SIG-M5 treated with dmso at 0.1 percent for 504 hours (cell line): ENCODE results near the gene MGAT4B.
"Not testable (repeated sequence)": the region's sequence is repeated elsewhere in the genome, so short reads cannot be mapped to it uniquely, and the experiment has no call there.

Experiments
- DNase-seq: peaks from one replicate; lab custom pipeline; 2025; ENCODE audit not compliant: unreplicated experiment; lab: John Stamatoyannopoulos, UW

The MGAT4B gene

GRCh38 chr5:179795863-179796833 is 10.5 kb downstream of the MGAT4B start:
- DNase-seq = peak; percentile 80

GRCh38 chr5:179795049-179795862 is 11.4 kb downstream of the MGAT4B start:
- no peak for DNase-seq

DNA sequence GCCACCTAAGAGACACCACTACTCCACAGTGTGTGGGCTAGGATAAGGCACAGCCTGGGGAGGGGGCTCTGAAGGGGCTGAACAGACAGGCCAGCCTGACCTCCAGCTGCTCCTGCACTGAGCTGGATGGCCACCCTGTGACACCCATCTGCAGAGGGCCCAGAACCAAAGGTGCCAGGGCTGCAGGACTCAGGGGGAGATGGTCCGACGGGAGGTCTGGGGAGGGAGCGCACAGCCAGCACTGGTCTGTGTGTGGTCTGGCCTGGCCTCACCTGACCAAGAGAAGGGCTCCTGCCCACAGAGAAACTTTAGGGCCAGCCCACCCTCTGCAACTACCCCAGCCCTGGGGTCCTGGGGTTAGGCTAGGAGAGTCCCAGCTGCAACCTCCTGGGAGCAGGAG is 12.1 kb downstream of the MGAT4B start:
- DNase-seq = no peak

DNA sequence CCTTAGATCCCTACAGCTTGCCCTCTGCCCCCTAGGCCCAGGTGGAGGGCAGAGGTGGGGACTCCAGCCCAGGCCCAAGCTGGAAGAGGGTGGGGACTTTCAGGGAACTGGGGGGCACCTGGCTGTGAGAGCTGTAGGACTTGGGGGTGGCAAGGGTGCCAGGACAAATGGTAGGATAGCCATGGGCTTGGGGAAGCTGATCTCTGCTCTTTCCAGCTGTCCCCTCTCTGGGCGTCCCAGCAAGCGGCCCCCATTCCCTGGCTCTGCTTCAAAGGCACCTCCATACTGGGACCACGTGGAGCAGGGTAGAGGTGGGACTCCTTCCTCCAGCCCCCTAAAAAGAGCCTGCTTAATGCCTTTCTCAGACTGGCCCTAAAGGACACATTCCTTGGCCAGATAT is 12.5 kb downstream of the MGAT4B start:
- no peak for DNase-seq

DNA sequence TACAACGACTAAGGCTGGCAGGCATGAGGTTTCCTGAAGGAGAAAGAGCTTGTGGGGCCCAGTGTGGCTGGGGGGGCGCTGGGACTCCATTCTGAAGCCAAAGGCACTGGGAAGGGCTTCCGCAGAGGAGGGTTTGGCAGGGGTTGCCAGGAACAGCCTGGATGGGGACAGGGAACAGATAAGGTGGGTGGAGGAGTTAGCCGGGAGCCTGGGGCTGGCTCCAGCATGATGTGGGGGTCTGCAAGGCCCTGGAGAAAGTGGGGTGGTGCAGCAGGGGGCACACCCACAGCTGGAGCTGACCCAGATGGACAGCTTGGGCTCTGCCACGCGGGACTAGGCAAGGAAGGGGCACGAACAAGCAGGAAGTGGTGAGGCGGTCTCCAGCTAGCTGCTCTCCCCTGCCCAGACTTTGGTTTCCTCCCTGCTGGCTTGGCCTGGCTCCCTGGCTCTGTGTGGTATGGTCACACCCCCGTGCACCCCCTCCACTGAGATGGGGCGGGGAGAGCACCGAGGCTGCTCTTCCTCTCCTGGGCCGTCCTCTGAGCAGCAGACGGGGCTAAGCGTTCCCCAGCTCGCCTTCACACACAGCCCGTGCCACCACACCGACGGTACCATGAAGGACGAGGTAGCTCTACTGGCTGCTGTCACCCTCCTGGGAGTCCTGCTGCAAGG is 13.1 kb downstream of the MGAT4B start, which contains the start of gene LTC4S:
LTC4S (plus strand) TSS at position 519 of the 672 bp plus-strand sequence; CDS start at position 614, 95 bp downstream.
- no peak for DNase-seq

GRCh38 chr5:179792612-179793467 is 13.8 kb downstream of the MGAT4B start:
- no peak for DNase-seq

DNA sequence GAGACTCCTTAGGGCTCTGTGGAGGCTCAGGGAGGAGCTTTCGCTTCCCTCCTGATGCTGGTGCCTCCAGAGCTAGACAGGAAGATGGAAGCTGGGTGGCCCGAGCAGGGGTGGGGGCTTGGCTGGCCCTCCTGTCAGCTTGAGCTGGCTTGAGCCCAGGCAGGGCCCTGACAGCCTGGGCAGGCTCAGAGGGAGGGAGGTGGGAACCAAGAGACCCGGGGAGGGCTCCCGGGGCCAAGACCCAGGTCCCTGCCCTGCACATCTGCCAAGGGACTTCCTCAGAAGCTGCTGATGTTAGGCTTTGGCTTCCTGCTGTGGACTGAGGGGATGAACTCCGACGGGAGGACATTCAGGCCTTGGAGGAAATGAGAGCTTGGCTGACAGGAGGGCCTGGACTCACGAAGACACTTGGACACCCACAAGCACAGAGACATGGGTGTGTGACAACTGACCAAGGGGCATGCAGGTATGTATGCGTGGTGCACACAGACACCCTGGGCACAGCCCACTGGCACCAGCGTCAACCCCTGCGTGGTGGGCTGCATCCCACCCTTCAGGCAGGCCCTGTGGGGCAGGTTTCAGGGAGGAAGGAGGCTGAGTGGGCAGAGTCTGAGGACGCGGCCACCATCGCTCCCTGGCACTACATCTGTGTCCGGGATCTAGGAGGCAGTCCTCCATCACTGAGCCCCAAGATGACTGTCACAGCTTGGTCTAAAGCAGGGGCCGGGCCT is 14.6 kb downstream of the MGAT4B start:
- no peak for DNase-seq

DNA sequence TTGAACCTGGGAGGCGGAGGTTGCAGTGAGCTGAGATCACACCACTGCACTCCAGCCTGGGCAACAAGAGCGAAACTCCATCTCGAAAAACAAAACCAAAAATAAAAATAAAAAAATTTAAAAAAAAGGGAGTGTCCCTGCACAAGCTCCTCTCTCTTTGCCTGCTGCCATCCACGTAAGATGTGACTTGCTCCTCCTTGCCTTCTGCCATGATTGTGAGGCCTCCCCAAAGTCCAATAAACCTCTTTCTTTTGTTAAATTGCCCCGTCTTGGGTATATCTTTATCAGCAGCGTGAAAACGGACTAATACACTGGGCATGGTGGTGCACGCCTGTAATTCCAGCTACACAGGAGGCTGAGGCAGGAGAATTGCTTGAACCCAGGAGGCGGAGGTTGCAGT is 17.4 kb downstream of the MGAT4B start:
- not testable (repeated sequence) for DNase-seq

- DNase-seq = no peak
These were observed 18.3 kb downstream of the MGAT4B start for GRCh38 chr5:179788193-179788854.

DNA sequence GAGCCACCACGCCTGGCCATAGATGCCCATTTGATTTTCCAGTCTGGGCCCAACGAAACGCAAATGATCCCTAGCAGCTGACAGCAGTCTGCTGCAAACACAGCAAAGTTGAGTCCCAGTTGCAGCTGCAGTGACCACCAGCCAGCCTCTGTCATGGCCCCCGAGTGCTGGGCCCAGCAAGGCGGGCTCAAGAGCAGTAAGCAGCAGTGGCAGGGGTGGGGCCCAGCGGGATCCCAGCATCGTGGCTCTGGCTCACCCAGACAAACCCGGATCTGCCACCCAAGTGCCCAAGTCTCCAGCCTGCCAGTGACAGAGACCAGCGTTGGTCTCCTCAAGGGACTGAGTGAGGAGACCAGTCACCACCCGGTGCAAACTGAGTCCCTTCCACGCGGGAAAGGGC is 19.8 kb downstream of the MGAT4B start:
- no peak for DNase-seq

DNA sequence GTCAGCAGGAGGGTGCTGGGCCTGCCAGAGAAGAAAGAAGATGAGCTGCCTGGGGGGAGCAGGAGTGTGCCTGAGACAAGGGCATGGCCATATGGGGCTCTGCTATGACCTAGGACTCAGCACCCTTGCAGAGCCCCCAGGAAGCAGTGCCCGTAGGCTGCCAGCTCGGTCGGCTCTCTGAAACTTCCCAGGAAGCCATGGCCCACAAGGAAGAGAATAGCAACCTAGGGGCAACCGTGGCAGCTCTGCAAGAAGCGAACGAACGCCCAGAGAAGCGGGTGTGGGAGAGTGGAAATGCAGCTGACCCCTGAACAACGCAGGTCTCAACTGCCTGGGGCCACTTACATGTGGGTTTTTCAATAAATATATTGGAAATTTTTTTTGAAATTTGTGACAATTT is 23.5 kb downstream of the MGAT4B start:
- DNase-seq = no peak

- DNase-seq = no peak
These were observed 24.8 kb downstream of the MGAT4B start for GRCh38 chr5:179781846-179782245.

DNA sequence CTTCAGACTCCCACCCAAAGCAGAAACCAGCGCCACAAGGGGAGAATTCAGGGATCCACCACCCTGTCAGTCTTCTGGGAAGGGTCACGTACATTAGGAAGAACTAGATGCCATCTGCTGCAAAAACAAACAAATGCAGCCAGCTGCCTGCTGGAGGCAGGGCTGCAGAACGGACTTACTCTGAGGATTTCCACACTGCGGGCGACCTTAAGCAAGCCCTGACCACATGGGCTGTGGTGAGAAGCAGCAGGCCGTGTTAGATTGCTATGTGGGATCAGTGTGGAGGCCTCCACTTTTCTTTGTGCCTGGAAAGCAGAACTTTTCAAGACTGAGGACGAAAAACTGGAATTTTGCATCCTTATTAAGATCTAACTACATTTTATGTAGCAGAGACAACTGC is 26.3 kb downstream of the MGAT4B start:
- DNase-seq = peak; percentile 61

DNA sequence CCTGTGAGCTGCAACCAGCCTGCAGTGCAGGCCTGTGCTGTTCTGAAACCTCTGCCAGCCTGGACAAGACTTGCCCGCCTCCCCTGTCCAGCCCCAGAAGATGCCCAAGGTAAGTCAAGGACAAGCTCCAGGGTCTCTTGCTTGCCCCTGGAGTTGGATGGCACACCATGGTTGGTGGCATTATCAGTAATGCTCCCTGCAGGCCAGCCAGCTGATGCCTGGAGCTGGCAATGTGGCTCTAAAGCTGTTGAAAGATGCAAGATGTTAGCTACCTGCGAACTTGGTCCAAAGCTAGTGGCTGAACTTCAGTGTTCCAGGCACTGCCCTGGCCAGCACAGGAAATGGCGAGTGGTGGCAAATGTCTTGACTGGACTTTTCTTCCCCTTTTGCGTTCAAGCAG is 26.8 kb downstream of the MGAT4B start:
- DNase-seq = no peak

- DNase-seq = no peak
These were observed 28.1 kb downstream of the MGAT4B start for GRCh38 chr5:179778591-179778990.

DNA sequence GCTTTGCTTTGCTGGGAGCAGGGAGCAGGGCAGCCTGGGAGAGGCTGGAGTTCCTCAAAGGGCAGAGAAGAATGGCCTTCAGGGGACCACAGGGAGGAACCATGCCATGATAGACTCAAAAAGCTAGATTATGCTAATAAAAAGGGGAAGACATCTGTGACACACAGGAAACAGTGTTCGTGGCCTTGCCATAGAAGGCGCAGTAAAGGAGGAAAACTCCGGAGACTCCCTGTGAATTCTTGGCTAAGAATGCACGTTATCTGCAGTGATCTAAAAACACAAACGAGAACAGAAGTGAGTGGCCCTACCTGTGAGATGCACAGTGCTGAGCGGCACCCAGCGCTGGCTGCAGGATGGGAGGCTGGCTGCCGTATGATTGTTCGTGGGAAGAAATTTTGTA is 28.8 kb downstream of the MGAT4B start:
- no peak for DNase-seq

GRCh38 chr5:179777456-179777855 is 29.2 kb downstream of the MGAT4B start:
- no peak for DNase-seq

GRCh38 chr5:179776411-179776938 is 30.2 kb downstream of the MGAT4B start:
- DNase-seq = no peak

GRCh38 chr5:179774442-179774841 is 32.2 kb downstream of the MGAT4B start:
- DNase-seq = no peak
